Activated naive CD8-positive, alpha-beta T cell treated with anti-CD3 and anti-CD28 coated beads, Interleukin-2, amount 10 ng/mL, durations not matched to agents 7 days and 5 days (primary cell): Measurements from ENCODE around the gene ZFP64. TPM values are rescaled to one million over a fixed set of nuclear protein-coding genes. Genes with fewer than 3 reads are reported as not detected.
A peak's percentile ranks its signal among the peaks of the same experiment; 100 is the strongest.

Source experiments
- ATAC-seq: fragments of 150-1000 bp; cut with Tn5 transposase; one replicate; pipeline ENCODE4 v1.10.0; 2021; ENCODE audit warnings: low read depth, moderate library complexity
- POLR2A ChIA-PET: fragments of 350-600 bp; sonication (Branson Sonifier 250); formaldehyde crosslinking; loops from one replicate; lab custom pipeline; 2021; ENCODE audit warnings: antibody characterized with exemption; lab: Charles Lee
- DNase-seq: peaks from one replicate; pipeline ENCODE4 v3.0.0; 2021
- H3K27ac Mint-ChIP-seq: one replicate; pipeline ENCODE4 v1.8.0; 2022; ENCODE audit warnings: mild to moderate bottlenecking, mixed read lengths
- H3K27me3 Mint-ChIP-seq: one replicate; pipeline ENCODE4 v1.8.0; 2022; ENCODE audit warnings: mild to moderate bottlenecking, moderate library complexity, mixed read lengths
- H3K36me3 Mint-ChIP-seq: one replicate; pipeline ENCODE4 v1.8.0; 2021; ENCODE audit warnings: mild to moderate bottlenecking, mixed read lengths
- H3K4me1 Mint-ChIP-seq: one replicate; pipeline ENCODE4 v1.8.0; 2021; ENCODE audit warnings: mixed read lengths
- H3K4me3 Mint-ChIP-seq: one replicate; pipeline ENCODE4 v1.8.0; 2022; ENCODE audit warnings: mild to moderate bottlenecking, moderate library complexity, mixed read lengths
- H3K9me3 Mint-ChIP-seq: one replicate; pipeline ENCODE4 v1.8.0; 2021; ENCODE audit warnings: mixed read lengths
- total RNA-seq, 2 experiments: library from RNA; stranded (reverse); gene quantifications; one replicate each; pipeline ENCODE4 v1.2.3, GENCODE V29; 2021

Gene ZFP64
- total RNA-seq, 2 experiments from 2014 or later, result 12.2 to 13.7 TPM

DNA sequence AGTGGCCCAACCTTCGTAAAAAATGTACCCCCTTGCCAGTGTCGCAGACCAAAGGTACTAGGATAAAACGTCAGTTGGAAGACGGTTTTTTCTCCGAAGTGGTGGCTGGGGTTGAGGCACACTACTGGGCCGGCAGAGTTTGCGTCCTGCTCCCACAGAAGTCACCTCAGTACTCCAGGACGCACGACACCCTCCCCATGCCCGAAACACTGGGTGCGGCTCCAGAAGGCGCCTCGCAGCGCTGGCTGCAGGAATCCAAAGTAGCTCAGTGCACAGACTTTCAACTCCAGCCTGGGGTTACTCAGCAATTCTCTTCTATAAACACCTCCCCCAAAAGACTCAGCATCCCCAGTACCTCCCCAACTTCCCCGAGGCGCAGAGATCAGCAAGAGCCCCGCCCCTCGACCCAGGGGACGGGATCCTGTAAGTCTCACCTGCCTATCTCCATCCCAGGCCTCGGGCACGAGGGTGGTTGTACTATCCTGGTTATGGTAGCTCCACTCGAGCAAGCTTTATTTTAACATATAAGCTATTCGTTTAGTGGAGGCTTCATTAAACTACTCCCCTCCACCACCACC is 88.2 kb downstream of the ZFP64 start:
- ATAC-seq (peak; percentile 62), DNase-seq (peak; percentile 60)
- peak overlapping the region; percentile 79 for H3K4me3 Mint-ChIP-seq

DNA sequence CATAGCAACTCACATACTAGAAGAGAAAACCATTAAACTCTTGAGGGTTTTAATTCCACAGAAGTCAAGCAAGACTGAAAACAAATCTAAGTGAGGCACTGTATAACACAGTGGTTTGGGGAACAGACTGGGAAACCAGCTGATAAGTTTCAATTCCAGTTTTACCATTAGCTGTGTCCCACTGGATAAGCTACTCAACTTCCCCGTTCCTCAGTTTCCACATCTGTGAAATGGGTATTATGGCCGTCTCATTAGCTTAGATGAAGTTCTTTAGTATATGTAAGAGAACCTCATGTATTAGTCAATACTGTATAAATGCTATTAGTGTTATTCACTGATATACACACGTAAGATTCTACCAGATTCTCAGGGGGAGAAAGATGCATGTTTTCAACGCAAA is 89.0 kb downstream of the ZFP64 start:
- Mint-ChIP-seq H3K9me3 (no peaks in the 10 kb centered on the region), H3K4me3 (no peak overlapping the region), H3K36me3 (no peaks in the 10 kb centered on the region), H3K27me3 (peaks cover 54% of the 10 kb centered on the region), H3K27ac (no peak overlapping the region), H3K4me1 (peaks cover 18% of the 10 kb centered on the region)
- POLR2A ChIA-PET, result no interaction called here
- DNase-seq (no peak), ATAC-seq (no peak)

More for the DNA sequence above, 88.2 kb downstream of the ZFP64 start:
- POLR2A ChIA-PET, result no interaction called here
- Mint-ChIP-seq H3K27me3 (peaks cover 54% of the 10 kb centered on the region), H3K27ac (no peak overlapping the region), H3K36me3 (no peaks in the 10 kb centered on the region), H3K4me1 (peaks cover 18% of the 10 kb centered on the region), H3K9me3 (no peaks in the 10 kb centered on the region)

DNA sequence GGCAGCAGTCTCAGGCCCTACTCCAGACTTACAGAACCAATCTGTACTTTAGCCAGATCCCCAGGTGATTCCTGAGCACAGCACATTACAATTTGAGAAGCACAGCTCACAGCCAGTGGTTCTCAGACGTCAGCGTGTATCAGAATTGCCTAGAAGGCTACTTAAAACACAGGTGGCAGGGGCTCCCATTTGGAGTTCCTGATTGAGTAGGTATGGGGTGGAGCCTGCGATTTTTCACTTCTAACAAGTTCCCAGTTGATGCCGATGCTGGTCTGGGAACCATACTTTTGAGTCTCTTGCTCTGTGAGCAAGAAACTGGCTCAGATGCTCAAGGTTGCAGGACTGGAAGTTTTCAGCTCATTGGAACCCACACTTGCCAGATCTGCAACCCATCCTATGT is 89.5 kb downstream of the ZFP64 start:
- no peak overlapping the region for H3K4me3 Mint-ChIP-seq
- no peaks in the 10 kb centered on the region for H3K9me3 Mint-ChIP-seq
- H3K27ac Mint-ChIP-seq, result no peak overlapping the region
- peaks cover 51% of the 10 kb centered on the region for H3K27me3 Mint-ChIP-seq
- POLR2A ChIA-PET, result no interaction called here
- DNase-seq (no peak), ATAC-seq (no peak)
- H3K36me3 Mint-ChIP-seq, result no peaks in the 10 kb centered on the region
- H3K4me1 Mint-ChIP-seq, result peaks cover 18% of the 10 kb centered on the region
